Peyer's patch (tissue), 4 donors: Measurements from ENCODE around the gene RCHY1. TPM values are rescaled to one million over a fixed set of nuclear protein-coding genes. Genes with fewer than 3 reads are reported as not detected.

Experiments
- DNase-seq, 3 donors: peaks; one replicate each; pipeline ENCODE4 v3.0.0-alpha.2; 2017 to 2019
- H3K27ac ChIP-seq, 4 donors: fragments of 200-600 bp; sonication (generic); one replicate each; pipeline ENCODE4 v1.5.1; 2016 to 2019
- H3K27me3 ChIP-seq, 2 donors: fragments of 200-600 bp; sonication (generic); one replicate each; pipeline ENCODE4 v1.5.1; 2019
- H3K36me3 ChIP-seq, 3 donors: fragments of 200-600 bp; sonication (generic); one replicate each; pipeline ENCODE4 v1.5.1; 2016 to 2019
- H3K4me1 ChIP-seq, 4 donors: fragments of 200-600 bp; sonication (generic); one replicate each; pipeline ENCODE4 v1.5.1; 2016 to 2019
- H3K4me3 ChIP-seq, 4 donors: fragments of 200-600 bp; sonication (generic); 1 replicate in 3 of 4; 2 replicates in 1 of 4; pipeline ENCODE4 v1.5.1; 2016 to 2019; ENCODE audit warnings: mild to moderate bottlenecking in 1 of 4
- H3K9me3 ChIP-seq, 4 donors: fragments of 200-600 bp; sonication (generic); one replicate each; pipeline ENCODE4 v1.5.1; 2016 to 2019; ENCODE audit warnings: mild to moderate bottlenecking in 1 of 4
- CTCF ChIP-seq, 6 experiments: fragments of 450-650 bp in 4 of 6; fragments of 200-600 bp in 2 of 6; sonication (generic) in 1 of 6; IDR thresholded peaks; one replicate each; pipeline ENCODE4 v1.5.1; 2017 to 2019; ENCODE audit warnings: antibody characterized with exemption in 6 of 6, mild to moderate bottlenecking in 3 of 6, moderate library complexity in 1 of 6
- POLR2A ChIP-seq, 2 donors: fragments of 450-650 bp; IDR thresholded peaks; one replicate each; pipeline ENCODE4 v1.5.1; 2017; ENCODE audit warnings: antibody characterized with exemption in 2 of 2, mild to moderate bottlenecking in 2 of 2, moderate library complexity in 2 of 2
- total RNA-seq, 4 donors: library from RNA; depleted of rRNA; stranded (reverse); fragments of >200 nt; gene quantifications; one replicate each; pipeline ENCODE4 v1.1.0, GENCODE V29; 2016

The RCHY1 gene
- total RNA-seq, 4 donors from 2014 or later: 10.5 to 35.5 (median 20.0) TPM

GRCh38 chr4:75505630-75506029, 8.6 kb downstream of the RCHY1 start:
- Histone ChIP-seq H3K9me3 (no peaks in the 10 kb centered on the region), H3K4me1 (no peaks in the 10 kb centered on the region), H3K27me3 (no peaks in the 10 kb centered on the region), H3K27ac (no peak overlapping the region), H3K4me3 (no peak overlapping the region), H3K36me3 (peaks cover 0 to 40% (median 0%) of the 10 kb centered on the region in 3 donors)
- no peak for DNase-seq
- TF ChIP-seq CTCF (IDR thresholded peaks at IDR 0.05): no peak

GRCh38 chr4:75502671-75503070, 11.5 kb downstream of the RCHY1 start:
- no peak overlapping the region for H3K27ac ChIP-seq
- H3K27me3 ChIP-seq: no peaks in the 10 kb centered on the region
- H3K36me3 ChIP-seq: peaks cover 0 to 53% (median 0%) of the 10 kb centered on the region in 3 donors
- no peaks in the 10 kb centered on the region for H3K4me1 ChIP-seq
- no peak for DNase-seq
- H3K4me3 ChIP-seq: no peak overlapping the region
- no peaks in the 10 kb centered on the region for H3K9me3 ChIP-seq
- no peak for TF ChIP-seq POLR2A (IDR thresholded peaks at IDR 0.05)

- no peaks in the 10 kb centered on the region for H3K9me3 ChIP-seq
- no peak overlapping the region for H3K27ac ChIP-seq
- H3K36me3 ChIP-seq: peaks cover 0 to 54% (median 0%) of the 10 kb centered on the region in 3 donors
- no peak overlapping the region for H3K4me3 ChIP-seq
- no peaks in the 10 kb centered on the region for H3K4me1 ChIP-seq
- no peak for DNase-seq
- TF ChIP-seq POLR2A (IDR thresholded peaks at IDR 0.05) (no peak), CTCF (IDR thresholded peaks at IDR 0.05) (no peak)
- H3K27me3 ChIP-seq: no peaks in the 10 kb centered on the region
Observed at GRCh38 chr4:75499900-75500299, 14.3 kb downstream of the RCHY1 start.

GRCh38 chr4:75498041-75498440, 16.2 kb downstream of the RCHY1 start:
- H3K27me3 ChIP-seq: no peaks in the 10 kb centered on the region
- no peaks in the 10 kb centered on the region for H3K4me1 ChIP-seq
- DNase-seq: no peak
- H3K9me3 ChIP-seq: no peaks in the 10 kb centered on the region
- no peak overlapping the region for H3K27ac ChIP-seq
- H3K36me3 ChIP-seq: peaks cover 0 to 35% (median 0%) of the 10 kb centered on the region in 3 donors
- no peak overlapping the region for H3K4me3 ChIP-seq
- TF ChIP-seq CTCF (IDR thresholded peaks at IDR 0.05) (no peak), POLR2A (IDR thresholded peaks at IDR 0.05) (no peak)

- H3K27ac ChIP-seq: no peak overlapping the region
- no peaks in the 10 kb centered on the region for H3K4me1 ChIP-seq
- no peak for TF ChIP-seq CTCF (IDR thresholded peaks at IDR 0.05)
- no peak for TF ChIP-seq POLR2A (IDR thresholded peaks at IDR 0.05)
- no peaks in the 10 kb centered on the region for H3K9me3 ChIP-seq
- H3K4me3 ChIP-seq: no peak overlapping the region
- H3K36me3 ChIP-seq: peaks cover 0 to 26% (median 0%) of the 10 kb centered on the region in 3 donors
- no peak for DNase-seq
- H3K27me3 ChIP-seq: no peaks in the 10 kb centered on the region
Observed at GRCh38 chr4:75497133-75497532, 17.1 kb downstream of the RCHY1 start.

- Histone ChIP-seq H3K4me1 (no peaks in the 10 kb centered on the region), H3K36me3 (peaks cover 0 to 21% (median 0%) of the 10 kb centered on the region in 3 donors), H3K27me3 (no peaks in the 10 kb centered on the region), H3K4me3 (no peak overlapping the region), H3K27ac (no peak overlapping the region), H3K9me3 (no peaks in the 10 kb centered on the region)
- TF ChIP-seq POLR2A (IDR thresholded peaks at IDR 0.05): no peak
- no peak for TF ChIP-seq CTCF (IDR thresholded peaks at IDR 0.05)
- no peak for DNase-seq
Observed at GRCh38 chr4:75496406-75496805, 17.8 kb downstream of the RCHY1 start.
